ENCODE measurements around the gene HSF5.

DNA sequence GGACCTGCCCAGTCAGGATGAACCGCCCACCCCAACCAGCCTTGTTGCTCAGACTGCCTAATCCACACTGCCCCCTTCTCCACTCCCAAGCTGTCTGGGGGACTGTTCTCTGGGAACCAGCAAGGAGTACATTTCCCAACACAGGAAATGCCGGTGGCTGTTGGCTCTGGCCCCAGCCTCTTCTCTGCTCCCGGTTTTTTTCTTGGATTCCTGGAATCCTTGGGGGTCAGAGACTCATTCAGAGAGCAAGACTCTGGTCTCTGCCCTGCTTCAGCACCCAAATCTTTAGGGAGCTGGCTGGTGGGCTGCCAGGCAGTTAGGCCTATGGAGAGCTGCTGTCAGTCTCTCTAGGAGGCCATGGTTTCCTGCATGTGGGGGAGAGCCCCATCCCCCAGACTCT, 37.0 kb upstream of the HSF5 start:
- TF ChIP-seq, protein P1, sequence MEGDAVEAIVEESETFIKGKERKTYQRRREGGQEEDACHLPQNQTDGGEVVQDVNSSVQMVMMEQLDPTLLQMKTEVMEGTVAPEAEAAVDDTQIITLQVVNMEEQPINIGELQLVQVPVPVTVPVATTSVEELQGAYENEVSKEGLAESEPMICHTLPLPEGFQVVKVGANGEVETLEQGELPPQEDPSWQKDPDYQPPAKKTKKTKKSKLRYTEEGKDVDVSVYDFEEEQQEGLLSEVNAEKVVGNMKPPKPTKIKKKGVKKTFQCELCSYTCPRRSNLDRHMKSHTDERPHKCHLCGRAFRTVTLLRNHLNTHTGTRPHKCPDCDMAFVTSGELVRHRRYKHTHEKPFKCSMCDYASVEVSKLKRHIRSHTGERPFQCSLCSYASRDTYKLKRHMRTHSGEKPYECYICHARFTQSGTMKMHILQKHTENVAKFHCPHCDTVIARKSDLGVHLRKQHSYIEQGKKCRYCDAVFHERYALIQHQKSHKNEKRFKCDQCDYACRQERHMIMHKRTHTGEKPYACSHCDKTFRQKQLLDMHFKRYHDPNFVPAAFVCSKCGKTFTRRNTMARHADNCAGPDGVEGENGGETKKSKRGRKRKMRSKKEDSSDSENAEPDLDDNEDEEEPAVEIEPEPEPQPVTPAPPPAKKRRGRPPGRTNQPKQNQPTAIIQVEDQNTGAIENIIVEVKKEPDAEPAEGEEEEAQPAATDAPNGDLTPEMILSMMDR (conservative IDR thresholded peaks at IDR 0.05; ENCODE audit: low read depth, low read length) = no peak
- TF ChIP-seq EZH2phosphoT487 (IDR thresholded peaks at IDR 0.05; ENCODE audit: borderline replicate concordance, low read length) = no peak
- no peak for TF ChIP-seq EZH2 (IDR thresholded peaks at IDR 0.05; ENCODE audit: low read length, unreplicated experiment)
